Measurements from ENCODE around the gene SPATA16. TPM values are rescaled to one million over a fixed set of nuclear protein-coding genes. Genes with fewer than 3 reads are reported as not detected.

SPATA16 gene
- total RNA-seq, 2 donors from 2014 or later: not detected

DNA sequence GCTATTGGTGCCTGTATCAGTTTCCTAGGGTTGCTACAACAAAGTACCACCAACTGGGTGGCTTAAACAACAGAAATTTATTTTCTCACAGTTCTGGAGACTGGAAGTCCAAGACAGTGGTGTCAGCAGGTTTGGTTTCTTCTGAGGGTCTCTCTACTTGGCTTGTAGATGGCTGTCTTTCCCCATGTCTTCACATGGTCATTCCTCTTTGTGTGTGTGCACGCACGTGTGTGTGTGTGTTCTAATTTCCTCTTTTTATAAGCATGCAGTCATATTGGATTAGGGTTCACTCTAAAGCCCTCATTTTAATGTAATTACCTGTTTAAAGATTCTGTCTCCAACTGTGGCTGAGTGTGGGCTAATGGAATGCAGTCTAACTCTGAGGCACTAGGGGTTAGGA, 182.5 kb downstream of the SPATA16 start:
- H3K4me1 ChIP-seq: no peaks in the 10 kb centered on the region
- TF ChIP-seq, protein P1, sequence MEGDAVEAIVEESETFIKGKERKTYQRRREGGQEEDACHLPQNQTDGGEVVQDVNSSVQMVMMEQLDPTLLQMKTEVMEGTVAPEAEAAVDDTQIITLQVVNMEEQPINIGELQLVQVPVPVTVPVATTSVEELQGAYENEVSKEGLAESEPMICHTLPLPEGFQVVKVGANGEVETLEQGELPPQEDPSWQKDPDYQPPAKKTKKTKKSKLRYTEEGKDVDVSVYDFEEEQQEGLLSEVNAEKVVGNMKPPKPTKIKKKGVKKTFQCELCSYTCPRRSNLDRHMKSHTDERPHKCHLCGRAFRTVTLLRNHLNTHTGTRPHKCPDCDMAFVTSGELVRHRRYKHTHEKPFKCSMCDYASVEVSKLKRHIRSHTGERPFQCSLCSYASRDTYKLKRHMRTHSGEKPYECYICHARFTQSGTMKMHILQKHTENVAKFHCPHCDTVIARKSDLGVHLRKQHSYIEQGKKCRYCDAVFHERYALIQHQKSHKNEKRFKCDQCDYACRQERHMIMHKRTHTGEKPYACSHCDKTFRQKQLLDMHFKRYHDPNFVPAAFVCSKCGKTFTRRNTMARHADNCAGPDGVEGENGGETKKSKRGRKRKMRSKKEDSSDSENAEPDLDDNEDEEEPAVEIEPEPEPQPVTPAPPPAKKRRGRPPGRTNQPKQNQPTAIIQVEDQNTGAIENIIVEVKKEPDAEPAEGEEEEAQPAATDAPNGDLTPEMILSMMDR (IDR thresholded peaks at IDR 0.05): no peak
- no peak overlapping the region for H3K27ac ChIP-seq
- H3K9me3 ChIP-seq: no peaks in the 10 kb centered on the region
- DNase-seq (ENCODE audit: low spot score): no peak
- H3K4me3 ChIP-seq: no peak overlapping the region
- H3K27me3 ChIP-seq: no peaks in the 10 kb centered on the region
- H3K36me3 ChIP-seq: no peaks in the 10 kb centered on the region

DNA sequence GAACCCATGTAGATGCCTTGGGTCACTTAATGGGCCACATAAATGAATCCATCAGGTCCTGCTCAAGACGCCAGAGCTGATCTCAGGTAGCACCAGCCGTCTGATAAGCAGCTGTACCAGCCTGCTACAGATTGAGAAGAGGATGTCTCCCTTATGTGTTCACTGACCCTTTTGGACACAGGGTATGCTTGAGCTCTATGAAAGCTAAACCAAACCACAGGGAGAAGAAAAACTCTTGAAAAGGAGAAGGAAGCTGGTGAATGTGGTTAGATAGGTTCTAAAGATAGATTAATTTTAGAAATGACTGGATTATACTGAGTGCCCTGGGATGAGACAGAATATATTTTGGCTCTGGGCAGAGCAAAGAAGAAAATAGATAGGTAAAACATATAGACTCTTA, 187.5 kb downstream of the SPATA16 start:
- TF ChIP-seq, protein P1 (IDR thresholded peaks at IDR 0.05): no peak
- no peaks in the 10 kb centered on the region for H3K4me1 ChIP-seq
- H3K36me3 ChIP-seq: no peaks in the 10 kb centered on the region
- no peaks in the 10 kb centered on the region for H3K9me3 ChIP-seq
- H3K27ac ChIP-seq: no peak overlapping the region
- no peak overlapping the region for H3K4me3 ChIP-seq
- no peaks in the 10 kb centered on the region for H3K27me3 ChIP-seq
- DNase-seq (ENCODE audit: low spot score): no peak

DNA sequence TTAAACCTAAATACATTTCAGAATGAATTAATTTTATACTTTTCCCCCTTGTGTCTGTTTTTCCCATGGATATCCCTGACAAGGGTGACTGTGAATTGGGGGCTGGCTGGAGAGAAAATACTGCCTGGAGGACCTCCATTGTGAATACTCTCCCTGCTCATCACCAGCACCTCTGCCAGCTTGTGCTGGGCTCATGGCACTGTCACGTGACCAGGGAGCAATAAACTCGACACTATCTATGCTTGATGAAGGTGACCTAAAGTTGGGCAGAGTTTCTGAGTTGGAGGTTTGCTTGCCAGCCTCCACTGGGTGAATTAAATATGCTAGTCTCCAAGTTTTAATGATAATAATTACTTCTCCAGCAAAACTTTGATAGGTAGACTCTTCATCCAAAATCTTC, 189.5 kb downstream of the SPATA16 start:
- no peak overlapping the region for H3K4me3 ChIP-seq
- DNase-seq (ENCODE audit: low spot score): no peak
- H3K27ac ChIP-seq: no peak overlapping the region
- H3K4me1 ChIP-seq: no peaks in the 10 kb centered on the region
- TF ChIP-seq, protein P1 (IDR thresholded peaks at IDR 0.05): no peak
- no peaks in the 10 kb centered on the region for H3K27me3 ChIP-seq
- H3K36me3 ChIP-seq: no peaks in the 10 kb centered on the region
- no peaks in the 10 kb centered on the region for H3K9me3 ChIP-seq

DNA sequence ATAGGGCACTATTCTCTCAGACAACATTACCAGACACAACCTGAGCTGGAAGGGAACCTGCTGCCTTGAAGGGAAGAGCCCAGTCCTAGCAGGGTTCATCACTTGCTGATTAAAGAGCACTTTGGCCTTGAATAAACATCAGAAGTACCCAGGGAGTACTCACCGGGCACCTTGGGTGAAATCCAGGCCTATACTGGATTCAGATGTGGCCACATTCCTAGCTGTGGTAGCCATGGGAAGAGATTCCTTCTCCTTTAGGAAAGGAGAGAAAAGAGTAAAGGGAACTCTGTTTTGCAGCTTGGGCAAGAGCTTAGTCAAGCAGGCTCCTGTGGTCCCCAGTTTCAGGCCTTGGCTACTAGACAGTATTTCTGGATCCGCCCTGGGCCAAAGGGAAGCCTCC, 195.0 kb downstream of the SPATA16 start:
- TF ChIP-seq, protein P1 (IDR thresholded peaks at IDR 0.05): no peak
- Histone ChIP-seq H3K36me3 (no peaks in the 10 kb centered on the region), H3K4me3 (no peak overlapping the region), H3K9me3 (no peaks in the 10 kb centered on the region), H3K27ac (no peak overlapping the region), H3K4me1 (no peaks in the 10 kb centered on the region), H3K27me3 (no peaks in the 10 kb centered on the region)
- no peak for DNase-seq (ENCODE audit: low spot score)

DNA sequence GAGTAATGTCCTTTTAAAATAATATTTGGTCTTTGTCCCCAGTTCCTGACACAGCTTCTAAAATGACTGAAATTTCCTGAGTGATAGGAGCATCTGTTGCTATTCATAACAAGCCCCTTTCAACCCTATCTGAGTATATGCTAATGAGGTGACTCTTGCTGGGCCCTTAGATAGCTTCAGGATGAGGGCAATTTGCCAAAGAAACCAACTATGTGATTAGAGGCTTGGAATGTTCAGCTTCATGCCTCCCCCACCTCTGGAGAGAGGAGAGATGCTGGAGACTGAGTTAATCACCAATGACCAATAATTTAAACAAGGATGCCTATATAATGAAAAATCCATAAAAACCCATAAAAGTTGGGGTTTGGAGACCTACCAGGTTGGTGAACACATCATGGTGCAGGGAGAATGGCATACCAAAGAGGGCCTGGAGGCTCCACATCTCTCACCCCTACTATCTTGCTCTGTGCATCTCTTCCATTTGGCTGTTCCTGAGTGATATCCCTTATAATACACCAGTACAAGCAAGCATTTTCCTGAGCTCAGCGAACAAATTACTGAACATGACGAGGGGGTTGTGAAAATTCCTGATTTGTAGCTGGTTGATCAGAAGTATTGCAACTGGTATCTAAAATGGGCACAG, 201.3 kb downstream of the SPATA16 start:
- H3K9me3 ChIP-seq: no peaks in the 10 kb centered on the region
- H3K36me3 ChIP-seq: no peaks in the 10 kb centered on the region
- peaks cover 0 to 3% of the 10 kb centered on the region in 2 donors for H3K4me1 ChIP-seq
- no peak overlapping the region for H3K27ac ChIP-seq
- H3K4me3 ChIP-seq: no peak overlapping the region
- DNase-seq (ENCODE audit: low spot score): no peak
- TF ChIP-seq, protein P1 (IDR thresholded peaks at IDR 0.05): no peak
- no peaks in the 10 kb centered on the region for H3K27me3 ChIP-seq

DNA sequence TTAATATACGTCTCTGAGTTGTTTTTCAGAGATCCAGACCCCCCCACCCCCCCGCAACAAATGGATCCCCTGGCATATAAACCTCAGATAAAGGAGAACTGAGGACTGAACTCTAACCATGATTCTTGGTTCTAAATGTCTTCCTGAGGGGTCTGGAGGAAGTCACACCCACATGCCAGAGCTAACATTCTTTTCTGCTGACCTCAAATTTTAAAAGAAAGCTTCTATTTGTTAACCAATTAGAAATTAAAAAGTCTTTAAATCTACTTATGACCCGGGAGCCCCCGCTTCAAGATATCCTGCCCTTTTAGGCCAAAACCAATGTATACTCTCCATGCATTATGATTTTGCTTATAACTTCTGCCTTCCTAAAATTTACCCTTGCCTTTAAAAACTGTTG, 202.2 kb downstream of the SPATA16 start:
- no peak for DNase-seq (ENCODE audit: low spot score)
- TF ChIP-seq, protein P1 (IDR thresholded peaks at IDR 0.05): no peak
- Histone ChIP-seq H3K4me3 (no peak overlapping the region), H3K9me3 (no peaks in the 10 kb centered on the region), H3K36me3 (no peaks in the 10 kb centered on the region), H3K27ac (no peak overlapping the region), H3K27me3 (no peaks in the 10 kb centered on the region), H3K4me1 (peaks cover 0 to 3% of the 10 kb centered on the region in 2 donors)

Data from right atrium auricular region (tissue), 2 donors.